ENCODE data around the gene B3GAT1.

- no peak for TF ChIP-seq POLR2A (IDR thresholded peaks at IDR 0.05)
- TF ChIP-seq CTCF (IDR thresholded peaks at IDR 0.05), result no peak
These were observed 31.2 kb upstream of the B3GAT1 start for GRCh38 chr11:134443246-134443645.
